Subcutaneous adipose tissue (tissue), 4 donors: Measurements from ENCODE around the gene WWP2. TPM values are rescaled to one million over a fixed set of nuclear protein-coding genes. Genes with fewer than 3 reads are reported as not detected.

Source experiments
- CTCF ChIP-seq: fragments of 450-650 bp; IDR thresholded peaks from one replicate; pipeline ENCODE4 v1.5.1; 2016; ENCODE audit warnings: low read depth, mild to moderate bottlenecking, control low read depth, antibody characterized with exemption, moderate library complexity
- total RNA-seq, 4 donors: library from RNA; depleted of rRNA; stranded (reverse); fragments of >200 nt; gene quantifications; one replicate each; pipeline ENCODE4 v1.1.0, GENCODE V29; 2016

The WWP2 gene
- total RNA-seq, 4 donors from 2014 or later, result 20.2 to 48.7 (median 34.7) TPM

- no peak for TF ChIP-seq CTCF
Observed at GRCh38 chr16:69793526-69793925, 31.4 kb downstream of the WWP2 start.

DNA sequence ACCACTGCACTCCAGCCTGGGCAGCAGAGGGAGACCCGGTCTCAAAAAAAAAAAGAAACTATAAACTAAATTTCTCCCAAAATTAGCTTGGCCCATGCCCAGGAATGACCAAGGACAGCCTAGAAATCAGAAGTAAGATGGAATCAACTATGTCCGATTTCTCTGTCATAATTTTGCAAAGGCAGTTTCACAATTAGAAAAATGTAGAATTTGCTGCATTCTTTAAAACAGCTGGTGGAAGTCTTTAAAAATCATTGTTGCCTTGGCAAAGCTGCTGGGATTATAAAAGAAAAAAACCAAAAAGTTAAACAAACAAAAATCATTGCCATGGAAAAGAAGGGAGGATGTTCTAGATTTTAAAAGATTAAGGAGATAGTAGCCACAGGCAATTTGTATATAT, 32.4 kb downstream of the WWP2 start:
- no peak for TF ChIP-seq CTCF

DNA sequence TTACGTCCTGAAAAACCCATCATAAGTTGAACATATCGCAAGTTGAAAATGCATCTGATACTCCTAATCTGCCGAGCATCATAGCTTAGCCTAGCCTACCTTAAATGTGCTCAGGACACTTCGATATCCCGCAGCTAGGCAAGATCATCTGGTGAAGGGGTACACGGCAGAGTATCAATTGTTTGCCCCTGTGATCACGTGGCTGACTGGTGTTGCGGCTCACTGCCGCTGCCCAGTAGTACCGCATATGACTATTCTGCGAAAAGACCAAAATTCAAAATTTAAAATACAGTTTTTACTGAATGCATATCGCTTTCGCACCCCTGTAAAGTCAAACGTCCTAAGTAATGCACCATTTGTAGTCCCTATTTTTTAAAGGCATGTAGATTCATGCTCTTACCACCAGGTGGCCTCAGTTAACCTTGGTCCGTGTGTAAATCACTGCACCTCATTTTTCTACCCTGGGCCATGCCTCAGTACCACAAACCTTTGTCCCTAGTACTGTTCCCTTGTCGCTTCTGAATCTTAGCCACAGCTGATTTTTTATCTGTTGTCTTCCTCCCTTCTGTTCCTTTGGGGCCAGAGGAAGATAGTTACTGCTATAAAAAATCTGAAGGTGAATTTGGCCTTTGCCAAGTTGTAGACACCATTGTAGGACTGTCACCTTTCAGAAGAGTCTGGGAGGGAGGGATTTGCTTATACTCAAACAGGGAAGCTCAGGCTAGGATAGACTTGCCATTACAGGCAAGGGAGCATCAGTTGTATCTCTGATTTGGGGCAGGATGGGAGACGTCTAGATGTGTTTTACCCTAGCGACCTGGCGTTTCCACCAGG, 34.4 kb downstream of the WWP2 start:
- TF ChIP-seq CTCF, result no peak

DNA sequence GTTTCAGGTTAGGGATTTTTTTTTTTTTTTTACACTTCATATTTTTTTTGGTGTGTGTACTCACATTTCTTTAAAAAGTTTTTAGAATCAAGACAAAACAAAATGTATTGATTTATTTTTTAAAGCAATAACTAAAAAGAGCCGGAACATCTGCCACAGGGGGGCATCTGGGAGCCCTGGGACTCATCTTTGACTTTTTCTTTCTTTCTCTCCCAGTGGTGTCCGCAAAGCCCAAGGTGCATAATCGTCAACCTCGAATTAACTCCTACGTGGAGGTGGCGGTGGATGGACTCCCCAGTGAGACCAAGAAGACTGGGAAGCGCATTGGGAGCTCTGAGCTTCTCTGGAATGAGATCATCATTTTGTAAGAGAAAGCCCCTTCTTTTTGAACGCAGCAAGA, 36.3 kb downstream of the WWP2 start:
- TF ChIP-seq CTCF, result no peak

GRCh38 chr16:69799611-69800031, 37.5 kb downstream of the WWP2 start:
- no peak for TF ChIP-seq CTCF

DNA sequence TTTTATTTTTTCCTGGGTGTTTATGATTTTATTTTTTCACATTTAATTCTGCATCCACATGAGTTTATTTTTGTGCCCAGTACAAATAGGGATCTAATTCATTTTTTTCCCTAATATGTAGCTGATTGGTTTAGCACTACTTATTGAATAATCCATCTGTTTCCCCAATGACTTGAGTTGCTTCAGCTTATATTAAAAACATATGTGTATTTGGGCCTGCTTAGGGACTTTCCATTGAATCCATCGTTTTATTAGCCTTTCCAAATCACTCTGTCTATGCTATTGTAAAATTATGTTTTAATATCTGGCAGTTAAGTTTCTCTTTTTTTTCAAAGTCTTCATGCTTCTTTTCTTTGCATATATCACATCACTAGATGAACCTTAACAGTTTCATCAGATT, 42.2 kb downstream of the WWP2 start:
- no peak for TF ChIP-seq CTCF

GRCh38 chr16:69812688-69813014, 50.5 kb downstream of the WWP2 start:
- TF ChIP-seq CTCF, result no peak
